Left ventricle myocardium superior (tissue), 1 donor: ENCODE results near the gene MIER1. TPM values are rescaled to one million over a fixed set of nuclear protein-coding genes. Genes with fewer than 3 reads are reported as not detected.
"Not testable (repeated sequence)": the region's sequence is repeated elsewhere in the genome, so short reads cannot be mapped to it uniquely, and the experiment has no call there.

ENCODE experiments used
- ATAC-seq: fragments of 200-7000 bp; cut with Tn5 transposase; one replicate; pipeline ENCODE4 v1.9.1; 2020; ENCODE audit warnings: mild to moderate bottlenecking, moderate library complexity
- DNase-seq: peaks from one replicate; pipeline ENCODE4 v3.0.0-alpha.2; 2020
- intact Hi-C: fragments of 100-400 bp; cut with micrococcal nuclease; formaldehyde crosslinking; loops from one replicate; pipeline ENCODE4 v1.11.0; 2022
- total RNA-seq: library from RNA; stranded (reverse); fragmentation: NEBNext Ultra II Directional; extraction: Animal tissue kit (Norgen Biotek cat#: 25700); gene quantifications from one replicate; pipeline ENCODE4 v1.2.1, GENCODE V29; 2021
- donor health status: DM: no; HTN: yes; CAD: no; lungs with severe emphysema.

The MIER1 gene
- total RNA-seq, 1 donor from 2014 or later, result 19.1 TPM

- intact Hi-C loops, result no loop called here
- DNase-seq, result no peak
- no peak for ATAC-seq
These were observed 9.3 kb downstream of the MIER1 start for GRCh38 chr1:66933887-66934700.

- DNase-seq, result no peak
- no peak for ATAC-seq
- intact Hi-C loops, result no loop called here
These were observed 12.9 kb downstream of the MIER1 start for GRCh38 chr1:66937529-66938234.

DNA sequence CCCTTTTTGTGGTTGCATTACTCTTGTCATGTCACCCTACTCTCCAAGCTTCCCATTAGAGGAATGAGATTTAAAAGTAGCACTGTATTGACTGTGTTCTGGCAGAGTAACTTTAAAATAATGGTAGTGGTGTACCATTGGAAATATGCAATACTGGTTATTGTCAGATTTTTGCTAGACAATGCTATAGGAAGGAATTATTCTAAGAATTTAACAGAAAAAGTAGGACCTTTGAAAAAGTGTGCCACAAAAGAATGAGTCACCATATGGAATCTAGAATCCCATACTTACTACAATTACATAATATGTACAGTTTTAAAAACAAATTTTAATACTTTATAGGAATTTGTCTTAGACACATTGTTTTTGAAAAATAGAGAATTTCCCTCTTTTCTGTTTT lies 13.8 kb downstream of the MIER1 start:
- ATAC-seq (no peak), DNase-seq (no peak)
- intact Hi-C loops, result no loop called here

- intact Hi-C loops, result no loop called here
- ATAC-seq, result no peak
- no peak for DNase-seq
These were observed 16.2 kb downstream of the MIER1 start for GRCh38 chr1:66940981-66941380.

DNA sequence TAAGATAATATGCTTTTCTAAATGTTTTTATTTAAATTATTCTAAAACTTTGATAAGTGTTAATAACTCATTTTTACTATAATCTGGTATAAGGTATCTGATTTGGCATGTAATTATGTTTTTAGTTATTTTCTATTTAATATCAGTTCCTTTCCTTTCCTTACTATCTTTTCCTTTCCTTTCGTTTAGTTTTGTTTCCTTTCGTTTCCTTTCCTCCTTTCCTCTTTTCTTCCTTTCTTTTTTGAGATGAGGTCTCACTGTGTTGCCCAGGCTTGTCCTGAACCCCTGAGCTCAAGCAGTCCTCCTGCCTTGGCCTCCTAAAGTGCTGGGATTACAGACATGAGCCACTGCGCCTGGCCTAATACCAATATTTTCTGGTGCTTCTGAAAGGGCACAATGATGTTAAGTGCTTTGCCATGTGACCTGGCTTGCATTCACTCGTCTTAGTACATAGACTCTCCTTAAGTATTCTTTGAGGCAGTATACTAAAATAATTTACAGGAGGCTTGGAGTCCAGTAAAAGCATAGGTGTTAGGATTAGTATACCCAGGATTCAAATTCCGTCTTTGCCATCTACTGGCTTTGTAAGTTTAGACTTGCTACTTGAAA lies 18.7 kb downstream of the MIER1 start:
- no peak for ATAC-seq
- intact Hi-C loops, result no loop called here
- no peak for DNase-seq

GRCh38 chr1:66944330-66945274 lies 19.8 kb downstream of the MIER1 start:
- intact Hi-C loops, result no loop called here
- ATAC-seq, result peak; percentile 70
- no peak for DNase-seq

DNA sequence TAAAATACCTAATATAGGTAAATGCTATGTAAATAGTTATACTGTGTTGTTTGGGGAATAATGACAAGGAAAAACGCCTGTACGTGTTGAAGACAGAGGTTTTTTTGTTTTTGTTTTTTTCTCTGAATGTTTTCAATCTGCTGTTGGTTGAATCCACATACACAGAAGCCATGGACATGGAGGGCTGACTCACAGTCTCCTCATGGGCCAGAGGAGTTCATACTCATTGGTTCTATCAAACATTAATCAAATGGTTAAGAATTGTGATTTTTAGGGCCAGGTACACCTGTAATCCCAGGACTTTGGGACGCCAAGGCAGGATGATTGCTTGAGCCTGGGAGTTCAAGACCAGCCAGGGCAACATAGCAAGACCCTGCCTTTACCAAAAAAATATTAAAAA lies 20.5 kb downstream of the MIER1 start:
- ATAC-seq (no peak), DNase-seq (no peak)
- intact Hi-C loops, result no loop called here

DNA sequence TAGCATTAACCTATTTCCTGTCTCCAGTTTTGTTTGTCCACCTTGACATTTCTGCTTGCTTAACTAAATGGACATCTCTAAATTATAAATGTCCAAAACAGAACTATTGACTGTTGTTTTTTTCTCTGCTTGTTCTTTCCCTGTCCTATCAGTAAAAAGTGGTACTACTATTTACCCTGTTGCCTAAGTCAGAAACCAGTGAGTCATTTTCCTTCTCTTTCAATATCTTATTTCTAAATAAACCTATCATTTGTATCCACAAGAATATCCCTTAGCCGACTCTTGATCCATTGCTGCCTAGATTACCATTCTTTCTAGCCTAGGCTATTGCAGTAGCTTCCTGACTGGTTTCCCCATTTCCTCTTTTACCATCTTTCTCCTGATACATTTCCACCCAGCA lies 22.5 kb downstream of the MIER1 start:
- no peak for DNase-seq
- intact Hi-C loops, result no loop called here
- ATAC-seq, result no peak

GRCh38 chr1:66951513-66951912 lies 26.7 kb downstream of the MIER1 start:
- intact Hi-C loops, result no loop called here
- DNase-seq (no peak), ATAC-seq (no peak)

GRCh38 chr1:66954208-66954607 lies 29.4 kb downstream of the MIER1 start:
- DNase-seq (no peak), ATAC-seq (no peak)
- intact Hi-C loops, result no loop called here

GRCh38 chr1:66957938-66958337 lies 33.1 kb downstream of the MIER1 start:
- no peak for DNase-seq
- ATAC-seq, result no peak
- intact Hi-C loops, result no loop called here

DNA sequence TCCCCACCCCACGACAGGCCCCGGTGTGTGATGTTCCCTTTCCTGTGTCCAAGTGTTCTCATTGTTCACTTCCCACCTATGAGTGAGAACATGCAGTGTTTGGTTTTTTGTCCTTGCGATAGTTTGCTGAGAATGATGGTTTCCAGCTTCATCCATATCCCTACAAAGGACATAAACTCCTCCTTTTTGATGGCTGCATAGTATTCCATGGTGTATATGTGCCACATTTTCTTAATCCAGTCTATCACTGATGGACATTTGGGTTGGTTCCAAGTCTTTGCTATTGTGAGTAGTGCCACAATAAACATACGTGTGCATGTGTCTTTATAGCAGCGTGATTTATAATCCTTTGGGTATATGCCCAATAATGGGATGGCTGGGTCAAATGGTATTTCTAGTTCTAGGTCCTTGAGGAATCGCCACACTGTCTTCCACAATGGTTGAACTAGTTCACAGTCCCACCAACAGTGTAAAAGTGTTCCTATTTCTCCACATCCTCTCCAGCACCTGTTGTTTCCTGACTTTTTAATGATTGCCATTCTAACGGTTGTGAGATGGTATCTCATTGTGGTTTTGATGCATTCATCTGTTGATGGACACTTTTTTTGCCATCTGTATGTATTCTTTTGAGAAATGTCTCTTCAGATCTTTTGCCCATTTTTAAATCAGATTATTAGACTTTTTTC lies 41.5 kb downstream of the MIER1 start:
- intact Hi-C loops, DNase-seq: not testable (repeated sequence)

GRCh38 chr1:66968574-66968973 lies 43.8 kb downstream of the MIER1 start:
- intact Hi-C loops, result no loop called here
- no peak for ATAC-seq
- DNase-seq, result no peak

More for the DNA sequence above, 41.5 kb downstream of the MIER1 start:
- ATAC-seq, result not testable (repeated sequence)

DNA sequence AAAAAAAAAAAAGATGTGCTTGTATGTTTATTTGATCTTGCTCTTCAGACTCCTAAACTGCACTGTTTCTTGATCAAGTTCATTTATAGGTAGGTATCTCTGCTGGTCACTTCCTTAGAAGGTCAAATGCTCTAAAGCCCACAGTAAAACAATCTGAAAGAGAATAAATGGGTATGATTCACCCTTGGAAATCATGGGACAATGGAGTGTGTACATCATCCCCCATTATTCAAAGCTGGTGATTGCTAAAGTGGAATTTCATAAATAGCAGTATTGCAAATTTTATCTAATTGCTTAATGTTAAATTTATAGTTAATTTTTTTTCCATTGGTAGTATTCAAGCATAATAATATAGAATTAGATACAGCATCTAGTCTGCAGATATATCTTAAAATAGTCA lies 53.4 kb downstream of the MIER1 start:
- ATAC-seq (no peak), DNase-seq (no peak)
- intact Hi-C loops, result no loop called here

- intact Hi-C loops, ATAC-seq, DNase-seq: not testable (repeated sequence)
These were observed 54.8 kb downstream of the MIER1 start for GRCh38 chr1:66979621-66980020.

DNA sequence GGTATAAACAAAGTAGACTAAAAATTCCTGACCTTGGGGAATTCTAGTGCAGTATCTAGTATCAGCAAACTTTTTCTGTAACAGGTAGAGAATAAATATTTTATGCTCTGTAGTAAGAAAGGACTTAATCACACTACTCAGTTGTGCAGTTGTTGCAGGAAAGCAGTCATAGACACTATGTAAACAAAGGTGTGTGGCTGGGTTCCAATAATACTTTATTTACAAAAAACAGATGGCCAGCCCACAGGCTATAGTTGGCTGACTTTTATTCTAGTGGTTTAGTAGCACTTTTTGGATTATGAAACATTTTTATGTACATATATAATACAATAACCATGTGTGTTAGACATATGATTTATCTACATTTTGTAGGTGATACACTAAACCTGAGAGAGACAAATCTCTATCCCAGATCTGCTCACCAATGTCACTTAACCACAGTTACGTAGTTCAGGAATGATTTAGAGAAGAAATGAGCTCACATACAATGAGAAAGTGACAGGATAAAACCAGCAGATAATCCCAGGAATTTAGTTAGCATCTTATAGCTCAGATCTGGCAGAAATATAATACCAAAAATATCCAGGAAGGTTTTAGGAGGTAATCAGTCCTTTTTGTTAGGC lies 56.1 kb downstream of the MIER1 start:
- intact Hi-C loops, result no loop called here
- ATAC-seq, result no peak

DNA sequence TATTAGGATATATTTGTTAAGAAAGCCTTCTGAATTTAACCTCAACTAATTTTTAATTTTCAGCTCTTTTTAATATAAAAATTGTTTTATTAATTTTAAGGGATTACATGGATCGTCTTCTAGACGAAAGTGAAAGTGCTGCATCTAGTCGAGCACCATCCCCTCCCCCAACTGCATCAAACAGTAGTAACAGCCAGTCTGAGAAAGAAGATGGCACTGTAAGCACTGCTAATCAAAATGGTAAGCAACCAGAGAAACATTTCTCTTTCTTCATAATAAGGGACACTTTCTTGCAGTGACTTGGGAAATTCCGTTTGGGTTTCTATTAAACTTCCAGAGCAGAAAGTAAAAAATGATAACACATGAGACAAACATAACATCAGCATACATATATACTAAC lies 56.9 kb downstream of the MIER1 start:
- DNase-seq (no peak), ATAC-seq (peak; percentile 62)
- intact Hi-C loops, result no loop called here

More for the DNA sequence above, 56.1 kb downstream of the MIER1 start:
- DNase-seq, result no peak

GRCh38 chr1:66982561-66983260 lies 57.9 kb downstream of the MIER1 start:
- intact Hi-C loops, result no loop called here
- no peak for DNase-seq
- no peak for ATAC-seq
